Gastrocnemius medialis (tissue), 4 donors: ENCODE data around the gene FAM234A. TPM values are rescaled to one million over a fixed set of nuclear protein-coding genes. Genes with fewer than 3 reads are reported as not detected.

Source experiments
- ATAC-seq, 2 donors: fragments of 150-250 bp; one replicate each; pipeline ENCODE4 v1.9.1; 2016
- DNase-seq, 2 donors: peaks; one replicate each; pipeline ENCODE4 v3.0.0-alpha.2; 2019
- H3K27ac ChIP-seq, 4 donors: fragments of 200-600 bp; sonication (generic); 1 replicate in 1 of 4; 2 replicates in 3 of 4; pipeline ENCODE4 v1.5.1; 2016 to 2018; ENCODE audit warnings: mild to moderate bottlenecking in 2 of 4, moderate library complexity in 1 of 4
- H3K27me3 ChIP-seq, 3 donors: fragments of 200-600 bp; sonication (generic) in 2 of 3; 1 replicate in 1 of 3; 2 replicates in 2 of 3; pipeline versions ENCODE4 v1.5.1 to v1.6.0; 2016 to 2019; ENCODE audit warnings: mild to moderate bottlenecking in 1 of 3, moderate library complexity in 1 of 3
- H3K36me3 ChIP-seq, 2 donors: fragments of 200-600 bp; sonication (generic) in 1 of 2; one replicate each; pipeline ENCODE4 v1.5.1; 2017 to 2018
- H3K4me1 ChIP-seq, 2 donors: fragments of 200-600 bp; sonication (generic) in 1 of 2; one replicate each; pipeline ENCODE4 v1.5.1; 2016 to 2017; ENCODE audit warnings: mild to moderate bottlenecking in 2 of 2
- H3K4me3 ChIP-seq, 4 donors: fragments of 200-600 bp; sonication (generic) in 3 of 4; 1 replicate in 1 of 4; 2 replicates in 3 of 4; pipeline ENCODE4 v1.5.1; 2016 to 2019; ENCODE audit warnings: mild to moderate bottlenecking in 2 of 4
- H3K9me3 ChIP-seq, 3 donors: fragments of 200-600 bp; sonication (generic) in 2 of 3; 1 replicate in 1 of 3; 2 replicates in 2 of 3; pipeline ENCODE4 v1.5.1; 2016 to 2019
- POLR2A ChIP-seq, 2 donors: fragments of 450-650 bp; IDR thresholded peaks; one replicate each; pipeline ENCODE4 v1.6.1; 2017; ENCODE audit warnings: antibody characterized with exemption in 2 of 2, mild to moderate bottlenecking in 2 of 2, moderate library complexity in 2 of 2
- in situ Hi-C, 4 donors: fragments of 200-750 bp; cut with MboI; loops; one replicate each; pipeline versions ENCODE4 v1.15.0 to v1.8.0; 2017; ENCODE audit warnings: low sequenced_read_pairs in 4 of 4
- intact Hi-C: fragments of 100-400 bp; cut with DNase I; formaldehyde crosslinking; loops from one replicate; pipeline ENCODE4 v1.15.1; 2023; ENCODE audit warnings: low total_unique reads
- total RNA-seq, 4 donors: library from RNA; depleted of rRNA; stranded (reverse); fragments of >200 nt; gene quantifications; one replicate each; pipeline versions ENCODE4 v1.1.0 to v1.2.3, GENCODE V29; 2016
- TF ChIP-seq, protein P1 (sequence below), 5 experiments: fragments of 450-650 bp in 3 of 5; fragments of 200-600 bp in 2 of 5; sonication (generic) in 2 of 5; IDR thresholded peaks in 4 of 5; conservative IDR thresholded peaks in 1 of 5; 1 replicate in 4 of 5; 2 replicates in 1 of 5; pipeline ENCODE4 v1.5.1; 2016 to 2019; ENCODE audit warnings: antibody characterized with exemption in 5 of 5, mild to moderate bottlenecking in 3 of 5, moderate library complexity in 3 of 5

The FAM234A gene
- total RNA-seq, 4 donors from 2014 or later = 85.2 to 288 (median 251) TPM

DNA sequence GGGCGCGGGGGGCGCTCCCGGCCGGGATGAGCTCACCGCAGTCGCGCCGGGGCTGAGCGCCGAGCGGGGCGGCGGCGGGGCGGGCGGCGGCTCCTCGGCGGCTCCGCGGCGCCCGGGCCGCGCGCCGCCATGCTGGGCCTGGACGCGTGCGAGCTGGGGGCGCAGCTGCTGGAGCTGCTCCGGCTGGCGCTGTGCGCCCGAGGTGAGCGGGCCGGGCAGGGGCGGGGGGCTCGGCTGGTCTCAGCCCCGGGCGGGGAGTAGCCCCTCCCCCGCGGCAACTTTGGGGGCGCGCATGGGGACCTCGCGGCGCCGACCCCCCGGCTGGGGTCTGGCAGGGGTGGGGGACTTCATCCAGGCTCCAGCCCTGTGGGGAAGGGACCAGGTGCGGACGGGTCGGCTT is 45.9 kb downstream of the FAM234A start, which contains the start of gene ARHGDIG:
Gene ARHGDIG (plus strand): TSS at position 40 of the 400 bp plus-strand sequence. CDS start 90 bp downstream, at position 130.
- Histone ChIP-seq H3K36me3 (no peaks in the 10 kb centered on the region), H3K9me3 (no peaks in the 10 kb centered on the region), H3K4me1 (peaks cover 6 to 11% of the 10 kb centered on the region in 2 donors), H3K4me3 (peak within 1 kb of the TSS; percentile 25 to 44 (median 28)), H3K27me3 (peaks cover 0 to 18% (median 12%) of the 10 kb centered on the region in 3 donors), H3K27ac (no peak within 1 kb of the TSS)
- intact Hi-C loops = no loop called here
- ATAC-seq = peak in 1 of 2 donors; percentile 28
- TF ChIP-seq, protein P1, sequence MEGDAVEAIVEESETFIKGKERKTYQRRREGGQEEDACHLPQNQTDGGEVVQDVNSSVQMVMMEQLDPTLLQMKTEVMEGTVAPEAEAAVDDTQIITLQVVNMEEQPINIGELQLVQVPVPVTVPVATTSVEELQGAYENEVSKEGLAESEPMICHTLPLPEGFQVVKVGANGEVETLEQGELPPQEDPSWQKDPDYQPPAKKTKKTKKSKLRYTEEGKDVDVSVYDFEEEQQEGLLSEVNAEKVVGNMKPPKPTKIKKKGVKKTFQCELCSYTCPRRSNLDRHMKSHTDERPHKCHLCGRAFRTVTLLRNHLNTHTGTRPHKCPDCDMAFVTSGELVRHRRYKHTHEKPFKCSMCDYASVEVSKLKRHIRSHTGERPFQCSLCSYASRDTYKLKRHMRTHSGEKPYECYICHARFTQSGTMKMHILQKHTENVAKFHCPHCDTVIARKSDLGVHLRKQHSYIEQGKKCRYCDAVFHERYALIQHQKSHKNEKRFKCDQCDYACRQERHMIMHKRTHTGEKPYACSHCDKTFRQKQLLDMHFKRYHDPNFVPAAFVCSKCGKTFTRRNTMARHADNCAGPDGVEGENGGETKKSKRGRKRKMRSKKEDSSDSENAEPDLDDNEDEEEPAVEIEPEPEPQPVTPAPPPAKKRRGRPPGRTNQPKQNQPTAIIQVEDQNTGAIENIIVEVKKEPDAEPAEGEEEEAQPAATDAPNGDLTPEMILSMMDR (IDR thresholded peaks at IDR 0.05 in 4 of 5, conservative IDR thresholded peaks at IDR 0.05 in 1 of 5) = no peak
- TF ChIP-seq POLR2A (IDR thresholded peaks at IDR 0.05) = no peak
- no peak for DNase-seq
- in situ Hi-C loops = no loop called here

DNA sequence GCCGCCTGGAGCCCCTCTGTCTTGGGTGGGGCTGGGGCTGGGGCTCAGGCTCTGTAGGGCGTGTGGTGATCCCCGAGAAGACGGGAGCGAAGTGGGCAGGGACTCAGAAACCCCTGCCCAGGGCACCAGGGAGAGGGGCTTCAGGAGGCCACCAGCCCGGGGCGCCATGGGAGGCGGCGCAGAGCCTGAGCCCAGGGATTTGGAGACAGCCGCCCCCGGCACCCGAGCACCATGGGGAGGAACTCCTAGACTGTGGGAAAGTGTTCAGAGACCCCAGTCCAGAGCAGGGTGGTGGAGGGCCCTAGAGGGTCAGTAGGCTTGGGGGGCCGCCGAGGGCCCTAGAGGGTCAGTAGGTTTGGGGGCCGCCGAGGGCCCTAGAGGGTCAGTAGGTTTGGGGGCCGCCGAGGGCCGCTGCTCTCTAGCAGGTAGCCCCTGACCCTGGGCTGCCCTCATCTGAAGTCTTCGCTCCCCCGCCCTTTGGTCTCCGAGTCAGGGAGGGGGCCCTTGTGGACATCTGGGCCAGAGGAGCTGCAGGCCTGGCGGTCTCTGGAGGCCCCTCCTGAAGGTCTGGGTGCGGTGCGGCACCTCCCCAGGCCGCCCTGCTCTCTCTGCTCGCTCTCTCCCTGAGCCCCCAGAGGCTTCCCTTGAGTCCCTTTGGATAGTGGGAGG is 46.5 kb downstream of the FAM234A start:
- in situ Hi-C loops = no loop called here

GRCh38 chr16:281660-282255 is 47.1 kb downstream of the FAM234A start:
- Histone ChIP-seq H3K27ac (no peak overlapping the region), H3K4me1 (peaks cover 6 to 7% of the 10 kb centered on the region in 2 donors), H3K27me3 (peaks cover 0 to 15% (median 9%) of the 10 kb centered on the region in 3 donors), H3K4me3 (no peak overlapping the region), H3K9me3 (no peaks in the 10 kb centered on the region), H3K36me3 (no peaks in the 10 kb centered on the region)
- ATAC-seq (no peak), DNase-seq (no peak)
- in situ Hi-C loops = no loop called here
- TF ChIP-seq POLR2A (IDR thresholded peaks at IDR 0.05) = no peak
- TF ChIP-seq, protein P1 (IDR thresholded peaks at IDR 0.05 in 4 of 5, conservative IDR thresholded peaks at IDR 0.05 in 1 of 5) = no peak
- intact Hi-C loops = no loop called here

More for the DNA sequence above, 46.5 kb downstream of the FAM234A start:
- Histone ChIP-seq H3K27me3 (peaks cover 0 to 16% (median 11%) of the 10 kb centered on the region in 3 donors), H3K9me3 (no peaks in the 10 kb centered on the region), H3K27ac (no peak overlapping the region), H3K36me3 (no peaks in the 10 kb centered on the region), H3K4me3 (peak overlapping the region; percentile 25 to 44 (median 28)), H3K4me1 (peaks cover 6 to 8% of the 10 kb centered on the region in 2 donors)
- ATAC-seq (no peak), DNase-seq (no peak)
- intact Hi-C loops = no loop called here
- TF ChIP-seq, protein P1 (IDR thresholded peaks at IDR 0.05 in 4 of 5, conservative IDR thresholded peaks at IDR 0.05 in 1 of 5) = no peak
- no peak for TF ChIP-seq POLR2A (IDR thresholded peaks at IDR 0.05)

DNA sequence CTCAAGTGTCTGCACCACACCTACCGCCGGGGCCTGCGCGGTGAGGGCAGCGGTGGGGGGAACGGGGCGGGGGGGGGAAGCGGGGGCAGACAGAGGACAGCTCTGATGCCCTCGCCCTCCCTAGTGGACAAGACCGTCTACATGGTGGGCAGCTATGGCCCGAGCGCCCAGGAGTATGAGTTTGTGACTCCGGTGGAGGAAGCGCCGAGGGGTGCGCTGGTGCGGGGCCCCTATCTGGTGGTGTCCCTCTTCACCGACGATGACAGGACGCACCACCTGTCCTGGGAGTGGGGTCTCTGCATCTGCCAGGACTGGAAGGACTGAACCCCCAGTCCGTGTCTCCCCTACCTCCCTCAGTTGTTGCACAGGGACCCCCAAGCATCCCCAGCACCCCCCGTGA is 47.9 kb downstream of the FAM234A start:
- intact Hi-C loops = no loop called here

More for the DNA sequence above, 47.9 kb downstream of the FAM234A start:
- peaks cover 0 to 5% of the 10 kb centered on the region in 2 donors for H3K36me3 ChIP-seq
- no peak for DNase-seq
- TF ChIP-seq, protein P1 (IDR thresholded peaks at IDR 0.05 in 4 of 5, conservative IDR thresholded peaks at IDR 0.05 in 1 of 5) = no peak
- H3K9me3 ChIP-seq = no peaks in the 10 kb centered on the region
- peaks cover 6 to 7% of the 10 kb centered on the region in 2 donors for H3K4me1 ChIP-seq
- peaks cover 0 to 15% (median 9%) of the 10 kb centered on the region in 3 donors for H3K27me3 ChIP-seq
- H3K27ac ChIP-seq = no peak overlapping the region
- no peak overlapping the region for H3K4me3 ChIP-seq
- ATAC-seq = no peak
- in situ Hi-C loops = no loop called here
